ENCODE measurements around the gene TTC23.

TTC23 gene

GRCh38 chr15:99108993-99109392 lies 140.4 kb downstream of the TTC23 start:
- no peak for TF ChIP-seq CTCF (IDR thresholded peaks at IDR 0.05; ENCODE audit: extremely low read depth, missing control alignments)
- DNase-seq (ENCODE audit: low spot score): no peak

GRCh38 chr15:99106417-99107220 lies 142.8 kb downstream of the TTC23 start:
- DNase-seq (ENCODE audit: low spot score): no peak

GRCh38 chr15:99105514-99106341 lies 143.7 kb downstream of the TTC23 start:
- peak; percentile 65 for DNase-seq (ENCODE audit: low spot score)
- no peak for TF ChIP-seq CTCF (IDR thresholded peaks at IDR 0.05; ENCODE audit: extremely low read depth, missing control alignments)

More at GRCh38 chr15:99106417-99107220, 142.8 kb downstream of the TTC23 start:
- TF ChIP-seq CTCF (IDR thresholded peaks at IDR 0.05; ENCODE audit: extremely low read depth, missing control alignments): no peak

- peak; percentile 96 for DNase-seq (ENCODE audit: low spot score)
- peak; percentile 78 for TF ChIP-seq CTCF (IDR thresholded peaks at IDR 0.05; ENCODE audit: extremely low read depth, missing control alignments)
Observed at GRCh38 chr15:99104788-99105513, 144.4 kb downstream of the TTC23 start, which contains the start of gene SYNM. SYNM (plus strand) TSS chr15:99105080; CDS start chr15:99105200, 120 bp downstream.

DNA sequence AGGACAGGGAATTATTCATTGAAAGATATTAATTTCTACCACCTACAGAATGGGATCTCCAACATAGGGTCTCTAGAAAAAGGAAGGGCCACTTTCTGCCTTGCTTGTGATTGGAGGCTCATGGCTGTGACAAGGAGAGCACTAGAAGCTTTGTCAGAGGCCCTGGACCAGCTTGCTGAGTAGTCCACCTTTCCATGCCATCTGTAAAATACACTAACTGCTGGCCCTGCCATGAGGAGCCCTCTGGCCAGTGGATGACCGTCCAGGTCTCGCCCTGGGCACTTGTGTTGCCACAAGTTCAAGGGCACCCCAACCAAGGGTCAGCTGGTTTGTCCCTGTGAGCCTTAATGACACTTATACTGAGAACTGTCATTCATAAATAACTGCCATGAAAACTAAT lies 146.1 kb downstream of the TTC23 start:
- DNase-seq (ENCODE audit: low spot score): no peak
- no peak for TF ChIP-seq CTCF (IDR thresholded peaks at IDR 0.05; ENCODE audit: extremely low read depth, missing control alignments)

DNA sequence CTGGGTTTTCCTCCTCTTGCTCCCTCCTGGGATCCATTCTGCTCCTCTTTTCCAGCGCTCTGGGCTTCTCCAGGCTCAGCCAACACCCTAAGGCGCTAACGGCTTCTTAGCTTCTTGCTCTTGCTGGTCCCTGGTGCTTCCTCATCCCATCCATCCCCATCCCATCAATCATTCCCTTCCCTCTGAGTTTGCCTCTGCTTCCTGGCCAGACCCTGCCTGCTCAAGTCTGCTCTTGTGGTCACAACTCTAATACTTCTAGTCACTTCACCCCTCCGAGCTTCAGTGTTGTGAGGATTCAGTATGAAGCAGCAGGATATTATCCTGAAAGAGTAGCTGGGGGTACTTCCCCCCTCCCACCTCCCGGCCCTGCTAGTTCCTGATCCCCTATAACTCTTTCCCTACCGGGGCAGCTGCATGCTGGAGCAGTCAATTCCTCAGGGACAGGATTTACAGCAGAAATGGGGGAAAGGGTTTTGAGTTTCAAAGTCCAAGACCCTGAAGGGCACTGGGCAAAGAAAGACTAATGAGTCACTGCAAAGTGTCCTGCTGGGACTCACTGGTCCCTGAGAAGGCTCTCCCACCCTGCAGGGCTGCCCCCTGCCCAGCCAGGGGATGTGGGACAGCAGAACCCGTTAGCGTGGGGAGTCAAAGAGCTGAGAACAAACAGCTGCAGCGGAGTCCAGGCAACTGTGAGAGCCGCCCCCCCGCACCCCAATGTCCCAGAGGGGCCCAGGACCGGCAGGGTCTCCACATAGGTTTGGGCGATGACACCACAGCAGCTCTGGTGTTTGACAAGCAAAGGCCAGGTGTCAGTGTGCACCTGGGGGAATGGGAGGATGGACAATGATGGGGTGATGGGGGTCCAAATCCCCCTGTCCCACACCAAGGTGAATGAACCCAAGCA lies 146.8 kb downstream of the TTC23 start:
- no peak for TF ChIP-seq CTCF (IDR thresholded peaks at IDR 0.05; ENCODE audit: extremely low read depth, missing control alignments)
- DNase-seq (ENCODE audit: low spot score): no peak

All from GM20000 (cell line).